Stimulated activated CD4-positive, alpha-beta T cell treated with anti-CD3 and anti-CD28 coated beads, Interleukin-4, amount 100 ng/mL, for 1 hour (primary cell): ENCODE data around the gene IFIT1B.

Experiments used
- DNase-seq: peaks from one replicate; pipeline ENCODE4 v3.0.0-alpha.2; 2020

Gene IFIT1B

GRCh38 chr10:89414146-89414878, 36.5 kb downstream of the IFIT1B start, which contains the start of gene IFIT5:
Gene IFIT5 (plus strand): TSS chr10:89414568. CDS start chr10:89414799, 231 bp downstream.
- DNase-seq, result peak; percentile 59

- peak; percentile 37 for DNase-seq
Observed at GRCh38 chr10:89414879-89415821, 37.3 kb downstream of the IFIT1B start.

GRCh38 chr10:89416465-89416864, 38.6 kb downstream of the IFIT1B start:
- no peak for DNase-seq

GRCh38 chr10:89419548-89419947, 41.7 kb downstream of the IFIT1B start:
- DNase-seq, result no peak

GRCh38 chr10:89421018-89421476, 43.2 kb downstream of the IFIT1B start:
- no peak for DNase-seq

GRCh38 chr10:89425000-89425399, 47.1 kb downstream of the IFIT1B start:
- DNase-seq, result no peak

GRCh38 chr10:89426230-89426868, 48.5 kb downstream of the IFIT1B start:
- DNase-seq, result no peak

GRCh38 chr10:89427629-89428028, 49.8 kb downstream of the IFIT1B start:
- DNase-seq, result no peak

GRCh38 chr10:89428877-89429276, 51.0 kb downstream of the IFIT1B start:
- DNase-seq, result no peak

GRCh38 chr10:89431977-89432376, 54.1 kb downstream of the IFIT1B start:
- no peak for DNase-seq
